Colonic mucosa (tissue), 4 donors: Measurements from ENCODE around the gene FBXO2. TPM values are rescaled to one million over a fixed set of nuclear protein-coding genes. Genes with fewer than 3 reads are reported as not detected.
A peak's percentile ranks its signal among the peaks of the same experiment; 100 is the strongest.

ENCODE experiments used
- DNase-seq: peaks from one replicate; pipeline ENCODE4 v3.0.0-alpha.2; 2020
- H3K27ac ChIP-seq: fragments of 200-600 bp; one replicate; pipeline ENCODE4 v1.8.0; 2021
- H3K27me3 ChIP-seq: fragments of 200-600 bp; one replicate; pipeline ENCODE4 v1.8.0; 2021
- H3K36me3 ChIP-seq: fragments of 200-600 bp; one replicate; pipeline ENCODE4 v1.8.0; 2021
- H3K4me1 ChIP-seq: fragments of 200-600 bp; one replicate; pipeline ENCODE4 v1.8.0; 2021; ENCODE audit warnings: mild to moderate bottlenecking
- H3K4me3 ChIP-seq: fragments of 200-600 bp; one replicate; pipeline ENCODE4 v1.8.0; 2021
- H3K9ac ChIP-seq, 2 donors: one replicate each; pipeline ENCODE4 v1.7.0; 2013; ENCODE audit warnings: control low read depth in 2 of 2, low read depth in 2 of 2, low read length in 2 of 2
- H3K9me3 ChIP-seq: fragments of 200-600 bp; one replicate; pipeline ENCODE4 v1.8.0; 2021
- intact Hi-C: fragments of 100-400 bp; cut with DNase I; formaldehyde crosslinking; loops from one replicate; pipeline ENCODE4 v1.14.1; 2022
- total RNA-seq, 2 donors: library from RNA; stranded (reverse); fragmentation: NEBNext Ultra II Directional in 1 of 2; extraction: Animal tissue kit (Norgen Biotek cat#: 25700) in 1 of 2; gene quantifications; one replicate each; pipeline ENCODE4 v1.2.1, GENCODE V29; 2021
- TF ChIP-seq, protein P1 (sequence below): fragments of 200-600 bp; IDR thresholded peaks from one replicate; pipeline ENCODE4 v1.8.0; 2022; ENCODE audit warnings: antibody characterized with exemption, mild to moderate bottlenecking
- donor health status: healthy.
- donor health status: DM: no; HTN: no; CAD: no.
- donor health status: DM: no; HTN: no; CAD: no.

Gene FBXO2
- total RNA-seq, 2 donors from 2014 or later, result 1.2 TPM

DNA sequence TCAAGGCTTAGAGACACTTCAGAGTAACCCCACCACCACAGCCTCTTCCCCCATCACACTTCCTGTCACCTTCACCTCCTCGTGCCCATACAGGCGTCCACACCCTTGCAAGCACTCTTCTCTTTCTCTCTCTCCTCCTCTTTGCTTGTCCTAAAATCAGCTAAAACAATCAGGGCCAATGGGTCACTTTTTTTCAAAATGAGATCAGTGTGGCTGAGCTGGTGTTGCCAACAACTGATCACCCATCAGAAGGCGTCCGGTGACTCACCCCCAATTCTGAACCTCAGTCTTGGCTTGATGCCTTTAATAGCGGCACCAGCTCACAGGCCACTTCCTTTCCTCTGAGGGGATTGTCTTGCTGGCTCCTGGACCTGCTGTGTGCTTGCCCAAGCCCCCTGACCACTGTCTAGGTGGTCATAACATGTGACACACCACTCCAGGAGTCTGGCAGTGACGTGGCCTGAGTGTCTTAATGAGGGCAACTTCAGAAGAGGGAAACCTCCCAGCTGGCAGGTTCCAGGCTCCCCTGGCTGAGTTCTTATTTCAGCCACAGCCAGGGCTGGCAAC, 38.9 kb upstream of the FBXO2 start:
- Histone ChIP-seq H3K9me3 (no peaks in the 10 kb centered on the region), H3K4me1 (peaks cover 3% of the 10 kb centered on the region), H3K4me3 (no peak overlapping the region), H3K27ac (no peak overlapping the region), H3K36me3 (no peaks in the 10 kb centered on the region), H3K27me3 (peaks cover 40% of the 10 kb centered on the region), H3K9ac (no peak overlapping the region)
- DNase-seq, result peak; percentile 23
- TF ChIP-seq, protein P1, sequence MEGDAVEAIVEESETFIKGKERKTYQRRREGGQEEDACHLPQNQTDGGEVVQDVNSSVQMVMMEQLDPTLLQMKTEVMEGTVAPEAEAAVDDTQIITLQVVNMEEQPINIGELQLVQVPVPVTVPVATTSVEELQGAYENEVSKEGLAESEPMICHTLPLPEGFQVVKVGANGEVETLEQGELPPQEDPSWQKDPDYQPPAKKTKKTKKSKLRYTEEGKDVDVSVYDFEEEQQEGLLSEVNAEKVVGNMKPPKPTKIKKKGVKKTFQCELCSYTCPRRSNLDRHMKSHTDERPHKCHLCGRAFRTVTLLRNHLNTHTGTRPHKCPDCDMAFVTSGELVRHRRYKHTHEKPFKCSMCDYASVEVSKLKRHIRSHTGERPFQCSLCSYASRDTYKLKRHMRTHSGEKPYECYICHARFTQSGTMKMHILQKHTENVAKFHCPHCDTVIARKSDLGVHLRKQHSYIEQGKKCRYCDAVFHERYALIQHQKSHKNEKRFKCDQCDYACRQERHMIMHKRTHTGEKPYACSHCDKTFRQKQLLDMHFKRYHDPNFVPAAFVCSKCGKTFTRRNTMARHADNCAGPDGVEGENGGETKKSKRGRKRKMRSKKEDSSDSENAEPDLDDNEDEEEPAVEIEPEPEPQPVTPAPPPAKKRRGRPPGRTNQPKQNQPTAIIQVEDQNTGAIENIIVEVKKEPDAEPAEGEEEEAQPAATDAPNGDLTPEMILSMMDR, result no peak
- intact Hi-C loops, result no loop called here

DNA sequence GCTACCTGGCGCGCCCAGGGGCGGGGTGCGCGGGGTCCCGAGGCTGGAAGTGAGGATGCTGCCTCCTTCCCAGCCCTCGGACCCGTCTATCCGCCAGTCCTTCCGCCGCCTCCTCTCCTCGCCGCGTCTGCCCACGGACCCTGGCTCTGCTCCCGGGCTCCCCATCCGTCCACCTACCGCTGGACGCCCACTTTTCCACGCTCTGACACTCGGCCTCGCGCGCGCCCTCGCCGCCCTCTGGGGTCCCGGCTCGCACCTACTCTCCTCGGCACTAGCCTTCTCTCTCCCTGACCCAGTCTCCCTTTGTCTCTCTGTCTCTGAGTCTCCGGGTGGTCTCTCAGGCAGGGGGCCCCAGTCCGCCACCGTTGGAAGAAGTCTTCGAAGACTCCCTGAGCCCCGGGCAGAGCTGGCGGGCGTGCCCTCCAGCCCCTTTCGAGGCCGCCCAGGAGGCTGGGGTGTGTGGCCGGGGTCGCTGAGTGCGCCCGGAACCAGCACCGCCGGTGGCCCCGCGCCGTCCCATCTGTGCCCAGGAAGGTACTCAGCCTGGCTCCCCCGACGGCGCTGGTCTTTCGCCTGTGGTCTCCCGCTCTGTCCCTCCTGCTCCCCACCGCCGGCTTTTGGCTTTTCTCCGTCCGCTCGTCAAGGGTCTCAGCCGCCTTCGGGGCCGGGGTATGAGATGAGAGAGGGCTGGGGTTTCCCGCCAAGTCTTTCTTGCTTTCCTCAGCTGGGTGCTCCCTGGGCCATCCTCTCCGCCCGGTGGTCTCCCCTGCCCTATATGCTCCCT, 37.9 kb upstream of the FBXO2 start:
- Histone ChIP-seq H3K9me3 (no peaks in the 10 kb centered on the region), H3K27me3 (peaks cover 40% of the 10 kb centered on the region), H3K4me3 (no peak overlapping the region), H3K4me1 (peaks cover 3% of the 10 kb centered on the region), H3K27ac (no peak overlapping the region), H3K36me3 (no peaks in the 10 kb centered on the region), H3K9ac (no peak overlapping the region)
- DNase-seq, result no peak
- TF ChIP-seq, protein P1, result no peak
- intact Hi-C loops, result no loop called here

DNA sequence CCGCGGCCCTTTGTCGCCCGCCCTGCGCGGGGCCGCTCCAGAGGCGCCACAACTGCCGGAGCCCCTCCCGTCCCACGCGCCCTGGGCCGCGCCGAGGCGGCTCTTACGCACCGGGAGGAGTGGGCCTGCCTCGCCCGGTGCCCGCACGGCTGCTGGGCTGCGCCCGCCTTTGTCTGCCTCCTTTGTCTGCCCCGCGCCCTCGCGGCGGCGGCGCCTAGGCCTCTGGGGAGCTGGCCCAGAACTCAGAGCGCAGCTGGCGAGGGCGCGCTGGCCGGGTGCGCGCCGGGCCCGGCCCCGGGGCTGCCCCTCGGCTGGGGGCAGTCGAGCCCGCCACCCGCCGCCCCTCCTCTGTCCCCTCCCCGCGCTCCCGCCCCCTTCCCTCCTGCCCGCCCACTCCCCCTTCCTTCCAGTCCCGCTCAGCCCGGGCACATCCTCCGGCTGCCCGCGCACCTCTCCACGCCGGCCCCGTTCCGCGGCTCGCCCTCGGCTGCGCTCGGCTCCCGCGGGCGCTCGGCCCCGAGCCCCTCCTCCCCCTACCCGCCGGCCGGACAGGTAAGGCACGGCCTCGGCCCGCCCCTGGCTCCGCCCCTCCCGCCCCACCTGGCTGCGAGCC, 37.2 kb upstream of the FBXO2 start, which contains the start of gene DRAXIN:
Gene DRAXIN, plus strand, starts transcription at position 409 of the 613 bp plus-strand sequence. CDS start 14,549 bp downstream, outside the sequence.
- no peaks in the 10 kb centered on the region for H3K9me3 ChIP-seq
- H3K9ac ChIP-seq, result no peak within 1 kb of the TSS
- intact Hi-C loops, result no loop called here
- DNase-seq, result no peak
- H3K27me3 ChIP-seq, result peaks cover 40% of the 10 kb centered on the region
- H3K4me1 ChIP-seq, result peaks cover 3% of the 10 kb centered on the region
- TF ChIP-seq, protein P1, result no peak
- H3K36me3 ChIP-seq, result no peaks in the 10 kb centered on the region
- H3K27ac ChIP-seq, result no peak within 1 kb of the TSS
- no peak within 1 kb of the TSS for H3K4me3 ChIP-seq

DNA sequence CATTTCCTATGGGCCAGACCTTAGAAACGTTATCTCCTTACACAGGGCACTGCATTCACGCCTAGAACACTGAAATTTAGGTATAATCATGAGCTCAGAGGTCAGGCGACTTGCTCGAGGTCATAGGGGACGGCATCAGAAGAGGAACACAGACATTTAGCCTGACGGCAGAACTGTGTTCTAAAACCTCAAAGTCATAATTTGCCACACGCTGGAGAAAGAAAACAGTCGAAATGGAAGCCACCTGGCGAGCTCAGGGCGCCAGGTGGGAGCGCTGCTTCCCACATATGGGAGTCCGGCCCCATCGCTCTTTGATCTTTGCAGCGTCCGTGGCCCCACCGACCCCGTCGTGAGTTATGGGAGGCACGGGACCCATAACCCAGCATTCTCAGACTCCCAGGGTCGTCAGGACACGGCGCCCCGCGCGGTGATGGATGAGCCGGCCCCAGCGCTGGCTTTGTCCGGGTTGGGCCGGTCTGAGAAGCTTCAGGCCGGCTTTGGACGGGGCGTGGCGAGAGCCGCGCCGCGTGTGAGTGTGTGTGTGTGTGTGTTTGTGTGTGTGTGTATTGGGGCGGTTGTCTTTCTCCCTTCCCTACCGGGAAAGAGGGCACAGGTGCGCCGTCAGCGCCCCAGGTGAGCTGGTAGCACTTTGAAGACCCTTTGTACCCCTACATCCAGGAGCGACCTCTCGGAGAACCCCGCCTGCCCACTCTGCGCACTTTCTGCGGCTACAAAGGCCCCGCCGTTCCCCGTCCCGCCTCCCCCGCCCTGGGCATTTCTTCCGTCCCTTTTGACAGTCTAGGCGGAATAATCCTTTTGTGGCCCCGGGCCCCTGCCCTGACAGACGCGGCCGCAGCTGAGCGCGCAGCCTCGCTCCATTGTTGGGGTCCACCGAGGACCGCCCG, 36.4 kb upstream of the FBXO2 start:
- no peak overlapping the region for H3K27ac ChIP-seq
- intact Hi-C loops, result no loop called here
- DNase-seq, result no peak
- no peaks in the 10 kb centered on the region for H3K9me3 ChIP-seq
- H3K4me1 ChIP-seq, result peaks cover 3% of the 10 kb centered on the region
- TF ChIP-seq, protein P1, result no peak
- no peaks in the 10 kb centered on the region for H3K36me3 ChIP-seq
- H3K27me3 ChIP-seq, result peaks cover 40% of the 10 kb centered on the region
- H3K9ac ChIP-seq, result no peak overlapping the region
- no peak overlapping the region for H3K4me3 ChIP-seq

DNA sequence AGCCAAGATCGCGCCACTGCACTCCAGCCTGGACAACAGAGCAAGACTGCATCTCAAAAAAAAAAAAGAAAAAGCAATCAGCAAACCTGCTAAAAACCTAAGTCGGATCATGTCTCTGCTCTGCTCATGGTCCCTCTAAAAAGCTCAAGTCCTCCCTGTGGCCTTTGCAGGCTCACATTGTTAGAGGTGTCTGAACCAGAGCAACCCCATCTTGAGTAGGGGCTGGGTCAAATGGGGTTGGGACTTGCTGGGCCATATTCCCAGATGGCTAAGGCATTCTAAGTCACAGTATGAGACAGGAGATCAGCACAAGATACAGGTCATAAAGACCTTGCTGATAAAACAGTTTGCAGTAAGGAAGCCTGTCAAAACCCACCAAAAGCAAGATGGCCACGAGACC, 34.3 kb upstream of the FBXO2 start:
- Histone ChIP-seq H3K36me3 (no peaks in the 10 kb centered on the region), H3K9me3 (no peaks in the 10 kb centered on the region), H3K9ac (no peak overlapping the region), H3K4me3 (no peak overlapping the region), H3K4me1 (peaks cover 3% of the 10 kb centered on the region), H3K27ac (no peak overlapping the region), H3K27me3 (peaks cover 32% of the 10 kb centered on the region)
- no peak for DNase-seq
- intact Hi-C loops, result no loop called here
- TF ChIP-seq, protein P1, result no peak
